HepG2 (cell line): ENCODE data around the gene ADGRG1. TPM values are rescaled to one million over a fixed set of nuclear protein-coding genes. Genes with fewer than 3 reads are reported as not detected.

Source experiments
- CTCF ChIP-seq: sonication (generic); formaldehyde crosslinking; IDR thresholded peaks from 2 replicates; pipeline ENCODE4 v1.5.0; 2020; ENCODE audit warnings: mild to moderate bottlenecking, missing genetic modification reagents, moderate library complexity
- DMTF1 ChIP-seq: sonication (generic); formaldehyde crosslinking; IDR thresholded peaks from 2 replicates; pipeline ENCODE4 v1.4.0; 2020; ENCODE audit warnings: mild to moderate bottlenecking, missing genetic modification reagents
- FOXJ3 ChIP-seq: sonication (generic); formaldehyde crosslinking; IDR thresholded peaks from 2 replicates; pipeline ENCODE4 v1.4.0; 2020; ENCODE audit warnings: missing genetic modification reagents, mild to moderate bottlenecking, borderline replicate concordance
- KDM3A ChIP-seq: IDR thresholded peaks from 2 replicates; pipeline ENCODE4 v1.6.1; 2018; ENCODE audit warnings: low read depth, missing compliant biosample characterization
- KDM5B ChIP-seq: sonication (generic); formaldehyde crosslinking; IDR thresholded peaks from 2 replicates; pipeline ENCODE4 v1.4.0; 2020; ENCODE audit warnings: missing genetic modification reagents, mild to moderate bottlenecking, borderline replicate concordance
- PAXIP1 ChIP-seq: sonication (generic); formaldehyde crosslinking; conservative IDR thresholded peaks from 2 replicates; pipeline ENCODE4 v1.4.0; 2020; ENCODE audit warnings: mild to moderate bottlenecking, missing genetic modification reagents, moderate library complexity
- PHF21A ChIP-seq: sonication (generic); formaldehyde crosslinking; IDR thresholded peaks from 2 replicates; pipeline ENCODE4 v1.5.0; 2020; ENCODE audit warnings: mild to moderate bottlenecking, missing genetic modification reagents
- SAP130 ChIP-seq: IDR thresholded peaks from 2 replicates; pipeline ENCODE4 v1.6.1; 2016; ENCODE audit warnings: low read depth
- ZBED4 ChIP-seq: sonication (generic); formaldehyde crosslinking; IDR thresholded peaks from 2 replicates; pipeline ENCODE4 v1.4.0; 2020; ENCODE audit warnings: missing genetic modification reagents, borderline replicate concordance
- ZBTB21 ChIP-seq: sonication (generic); formaldehyde crosslinking; IDR thresholded peaks from 2 replicates; pipeline ENCODE4 v1.4.0; 2020; ENCODE audit warnings: missing genetic modification reagents
- ZFY ChIP-seq: sonication (generic); formaldehyde crosslinking; IDR thresholded peaks from 2 replicates; pipeline ENCODE4 v1.4.0; 2020; ENCODE audit warnings: missing genetic modification reagents
- ZNF12 ChIP-seq: sonication (generic); formaldehyde crosslinking; IDR thresholded peaks from 2 replicates; pipeline ENCODE4 v1.5.0; 2020; ENCODE audit warnings: missing genetic modification reagents
- ZNF430 ChIP-seq: sonication (generic); formaldehyde crosslinking; IDR thresholded peaks from 2 replicates; pipeline ENCODE4 v1.9.0; 2021; ENCODE audit warnings: mild to moderate bottlenecking, missing genetic modification reagents
- ZNF431 ChIP-seq: sonication (generic); formaldehyde crosslinking; IDR thresholded peaks from 2 replicates; pipeline ENCODE4 v1.9.0; 2022; ENCODE audit warnings: missing genetic modification reagents, low read depth, mild to moderate bottlenecking, borderline replicate concordance
- ZNF501 ChIP-seq: sonication (generic); formaldehyde crosslinking; IDR thresholded peaks from 2 replicates; pipeline ENCODE4 v1.5.1; 2020; ENCODE audit warnings: mild to moderate bottlenecking, moderate library complexity, missing genetic modification reagents
- ZNF607 ChIP-seq: sonication (generic); formaldehyde crosslinking; IDR thresholded peaks from 2 replicates; pipeline ENCODE4 v1.5.1; 2020; ENCODE audit warnings: missing genetic modification reagents, mild to moderate bottlenecking, borderline replicate concordance
- ZSCAN9 ChIP-seq: IDR thresholded peaks from 2 replicates; pipeline ENCODE4 v1.6.1; 2016; ENCODE audit warnings: borderline replicate concordance
- polyA plus RNA-seq, 8 experiments: library from polyadenylated mRNA; depleted of rRNA in 3 of 8; stranded (reverse) in 7 of 8; unstranded in 1 of 8; fragments of >200 nt; fragmentation: Illumina TruSeq in 4 of 8; extraction: Trizol in 4 of 8; gene quantifications; 2 replicates each; pipeline versions ENCODE4 v1.2.1 to v1.2.3, GENCODE V29; 2011 to 2016; ENCODE audit warnings: low read depth in 4 of 8, missing spikeins in 1 of 8, mixed read lengths in 1 of 8; ENCODE audit not compliant: insufficient read depth in 1 of 8
- total RNA-seq, 5 experiments: library from RNA; depleted of rRNA; stranded (reverse); fragments of >200 nt; fragmentation: Illumina TruSeq; extraction: Trizol; gene quantifications; 2 replicates each; pipeline ENCODE4 v1.2.3, GENCODE V29; 2016; ENCODE audit warnings: low read depth in 1 of 5

ADGRG1 gene
- total and polyA plus RNA-seq, 2 of the 13 experiments (the other 11 are each of a cell fraction or from before 2014, with no cell fraction given): 2.7 to 5.9 TPM

DNA sequence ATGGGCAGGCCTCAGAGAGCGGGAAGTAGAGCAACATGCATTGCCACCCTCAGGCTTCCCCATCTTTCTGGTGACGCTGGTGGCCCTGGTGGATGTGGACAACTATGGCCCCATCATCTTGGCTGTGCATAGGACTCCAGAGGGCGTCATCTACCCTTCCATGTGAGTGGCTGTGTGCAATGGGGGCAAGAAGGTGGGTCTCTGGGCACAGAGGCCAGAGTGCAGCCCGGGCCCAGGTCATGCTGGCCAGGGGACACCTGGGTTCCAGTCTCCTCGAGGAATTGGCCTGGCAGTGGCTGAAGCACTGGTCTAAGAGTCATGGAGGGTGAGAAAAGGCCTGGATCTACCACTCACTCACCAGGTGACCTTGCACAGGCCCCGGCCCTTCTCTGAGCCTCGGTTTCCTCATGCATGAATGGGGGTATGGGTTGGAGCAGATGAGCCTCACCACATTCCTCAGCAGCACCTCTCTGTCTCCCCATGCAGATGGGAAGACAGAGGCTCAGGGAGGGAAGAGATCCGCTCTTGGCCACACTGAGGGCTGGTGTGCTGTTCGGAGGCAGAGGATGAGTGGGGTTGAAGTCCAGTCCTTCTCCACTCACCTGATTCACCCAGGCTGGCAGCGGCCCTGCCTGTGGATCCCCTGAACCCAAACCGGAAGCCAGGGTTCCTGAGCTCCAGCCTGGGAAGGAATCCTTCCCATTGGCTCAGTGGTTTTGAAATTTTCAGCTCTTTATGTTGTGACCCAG, 32.5 kb downstream of the ADGRG1 start (continued):
- TF ChIP-seq DMTF1: no peak
- TF ChIP-seq KDM5B (CRISPR knock-in tag): peak; percentile 64
- no peak for TF ChIP-seq ZBTB21
- peak; percentile 39; the same call in 1 of the 2 replicates for TF ChIP-seq FOXJ3
- TF ChIP-seq CTCF (CRISPR knock-in tag): peak; percentile 85
- 0 out of 2 replicates have a peak, but pooled peaks have one; percentile 53 for TF ChIP-seq ZNF431 (CRISPR knock-in tag)
- TF ChIP-seq ZNF12: no peak
- TF ChIP-seq ZNF607 (CRISPR knock-in tag): 0 out of 2 replicates have a peak, but pooled peaks have one; percentile 51
- TF ChIP-seq ZSCAN9 (CRISPR knock-in tag): 0 out of 2 replicates have a peak, but pooled peaks have one; percentile 22
- TF ChIP-seq ZNF501 (CRISPR knock-in tag): peak; percentile 68
- 0 out of 2 replicates have a peak, but pooled peaks have one; percentile 63 for TF ChIP-seq ZBED4 (CRISPR knock-in tag)
- peak; percentile 57 for TF ChIP-seq ZFY
- peak; percentile 27; the same call in 1 of the 2 replicates for TF ChIP-seq ZNF430 (CRISPR knock-in tag)
- peak; percentile 47; the same call in 1 of the 2 replicates for TF ChIP-seq SAP130 (CRISPR knock-in tag)
- peak; percentile 70 for TF ChIP-seq PAXIP1 (CRISPR knock-in tag)
- peak; percentile 68; the same call in 1 of the 2 replicates for TF ChIP-seq KDM3A (CRISPR knock-in tag)
- TF ChIP-seq PHF21A (CRISPR knock-in tag): peak; percentile 77
